NCI-H1092 treated with DMSO at 0.1 percent for 48 hours (cell line): ENCODE measurements around the gene SIK1.
"Not testable (repeated sequence)": the region's sequence is repeated elsewhere in the genome, so short reads cannot be mapped to it uniquely, and the experiment has no call there.

Source experiments
- DNase-seq: peaks from one replicate; lab custom pipeline; 2025; lab: John Stamatoyannopoulos, UW

Gene SIK1

DNA sequence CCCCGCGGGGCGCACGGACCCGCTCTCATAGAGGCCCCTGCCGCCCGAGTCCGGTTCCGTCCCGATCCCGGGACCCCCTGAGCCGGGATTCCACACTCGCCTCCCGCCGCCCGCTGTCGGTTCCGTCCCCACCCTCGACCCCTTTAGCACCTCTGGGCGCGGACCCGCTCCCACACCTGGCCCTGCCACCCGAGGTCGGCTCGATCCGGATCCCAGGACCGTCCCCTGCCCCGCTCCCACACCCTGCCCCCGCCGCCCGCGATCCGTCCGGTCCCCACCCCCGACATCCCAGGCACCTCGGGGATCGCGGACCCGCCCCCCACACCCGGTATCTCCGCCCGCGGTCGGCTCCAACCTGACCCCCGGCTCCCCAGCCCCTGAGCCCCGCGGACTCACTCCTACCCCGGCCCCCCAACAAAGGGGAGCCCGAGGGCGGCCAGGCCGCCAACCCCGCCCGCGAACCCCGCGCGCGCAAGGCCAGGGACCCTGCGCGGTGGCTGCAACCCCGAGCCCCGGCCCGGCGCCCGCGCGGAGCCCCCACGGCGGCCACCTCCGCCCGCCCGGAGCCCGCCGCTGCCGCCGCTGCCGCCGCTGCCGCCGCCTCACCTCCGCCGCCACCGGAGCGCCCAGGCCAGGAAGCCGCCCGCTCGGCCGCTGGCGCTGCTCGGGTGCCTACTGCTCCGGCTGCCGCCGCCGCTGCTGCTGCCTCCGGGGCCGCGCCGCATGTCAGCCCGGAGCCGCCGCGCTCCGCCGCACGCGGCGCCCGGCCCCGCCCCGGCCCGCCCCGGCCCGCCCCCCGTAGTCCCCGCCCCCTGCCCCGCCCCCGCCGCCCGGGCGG lies at the start of gene SIK1:
Gene SIK1 (minus strand): TSS at position 728 of the 838 bp plus-strand sequence. CDS start 953 bp downstream, outside the sequence.
- not testable (repeated sequence) for DNase-seq

DNA sequence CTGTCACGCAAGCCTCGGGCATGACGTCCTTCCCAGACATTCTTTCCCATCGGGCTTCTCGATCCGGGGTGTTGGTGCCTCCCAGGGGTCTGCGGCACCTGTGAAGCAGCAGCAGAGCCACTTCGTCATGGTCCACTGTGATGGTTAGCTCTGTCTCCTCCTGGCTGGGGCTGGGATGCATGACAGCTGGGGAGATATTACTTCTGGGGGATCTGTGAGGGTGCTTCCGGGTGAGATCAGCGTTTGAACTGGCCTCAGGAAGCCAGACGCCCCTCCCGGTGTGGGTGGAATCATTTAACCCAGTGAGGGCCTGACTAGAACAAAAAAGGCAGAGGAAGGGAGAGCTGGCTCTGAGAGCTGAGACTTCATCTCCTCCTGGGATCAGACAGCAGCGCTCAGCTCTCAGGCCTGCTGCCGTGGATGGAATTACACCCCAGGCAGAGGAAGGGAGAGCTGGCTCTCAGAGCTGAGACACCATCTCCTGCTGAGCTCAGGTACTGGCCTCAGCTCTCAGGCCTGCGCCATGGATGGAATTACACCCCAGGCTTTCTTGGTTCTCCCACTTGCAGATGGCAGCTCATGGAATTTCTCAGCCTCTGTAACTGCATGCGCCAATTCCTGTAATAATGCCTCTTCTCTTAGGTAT lies 44.8 kb upstream of the SIK1 start:
- DNase-seq: not testable (repeated sequence)

- not testable (repeated sequence) for DNase-seq
Measured at GRCh38 chr21:43469719-43470458, 43.0 kb upstream of the SIK1 start.

- no peak for DNase-seq
Measured at GRCh38 chr21:43467785-43468184, 40.9 kb upstream of the SIK1 start.

- not testable (repeated sequence) for DNase-seq
Measured at GRCh38 chr21:43465159-43465558, 38.2 kb upstream of the SIK1 start.

DNA sequence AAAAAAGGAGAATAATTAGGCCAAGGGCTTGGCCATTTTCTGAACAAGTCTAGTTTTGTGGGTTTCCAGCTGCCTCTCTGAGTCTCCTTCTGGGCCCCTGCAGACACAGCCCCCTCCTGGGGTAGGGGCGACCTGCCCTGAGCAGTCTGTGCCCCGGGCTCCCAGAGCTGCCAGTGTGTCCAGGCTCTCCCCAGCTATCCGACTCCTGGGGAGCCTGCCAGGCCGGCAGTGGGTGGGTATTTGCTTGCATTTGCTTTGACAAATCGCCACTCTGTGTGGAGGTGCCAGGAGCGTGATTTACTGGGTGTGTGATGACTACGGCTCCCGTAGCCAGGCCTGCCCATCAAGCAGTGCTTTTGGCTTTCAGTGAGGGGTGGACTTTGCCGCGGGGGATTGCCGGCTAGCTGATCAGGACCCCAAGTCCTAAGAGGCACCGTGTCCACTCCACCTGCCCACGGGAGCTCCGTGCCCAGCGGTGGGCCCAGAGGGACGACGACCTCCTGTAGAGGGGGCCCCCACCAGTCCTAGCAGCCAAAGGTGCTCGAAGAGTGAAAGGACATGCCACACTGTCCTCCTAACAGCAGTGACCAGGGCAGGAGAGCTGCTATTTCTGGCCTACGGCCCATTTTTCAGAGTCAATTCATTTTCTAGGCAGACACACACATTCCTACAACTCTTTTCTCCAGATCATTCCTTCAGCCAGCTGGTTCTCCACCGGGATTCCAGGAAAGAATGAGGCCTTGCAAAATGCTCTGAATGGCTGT lies 36.7 kb upstream of the SIK1 start:
- not testable (repeated sequence) for DNase-seq

DNA sequence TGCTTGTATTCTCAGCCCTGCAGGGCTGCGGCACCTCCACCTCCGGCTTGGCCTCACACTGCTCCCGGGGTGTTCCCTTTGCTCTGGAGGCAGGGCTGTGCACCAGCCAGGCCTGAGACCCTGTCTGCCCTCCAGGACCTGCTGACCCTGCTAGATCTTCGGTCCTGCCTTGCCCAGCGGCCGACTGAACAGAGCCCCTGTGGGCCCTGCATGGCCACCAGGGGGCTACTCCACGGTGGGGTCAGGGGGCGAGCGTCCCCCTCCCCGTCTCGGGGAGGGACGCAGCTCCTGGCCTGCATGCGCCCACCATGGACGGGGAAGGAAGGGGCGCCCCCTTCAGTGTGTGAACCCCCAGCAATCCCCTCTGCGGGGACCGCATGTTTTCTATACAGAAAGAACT lies 36.0 kb upstream of the SIK1 start:
- not testable (repeated sequence) for DNase-seq

DNA sequence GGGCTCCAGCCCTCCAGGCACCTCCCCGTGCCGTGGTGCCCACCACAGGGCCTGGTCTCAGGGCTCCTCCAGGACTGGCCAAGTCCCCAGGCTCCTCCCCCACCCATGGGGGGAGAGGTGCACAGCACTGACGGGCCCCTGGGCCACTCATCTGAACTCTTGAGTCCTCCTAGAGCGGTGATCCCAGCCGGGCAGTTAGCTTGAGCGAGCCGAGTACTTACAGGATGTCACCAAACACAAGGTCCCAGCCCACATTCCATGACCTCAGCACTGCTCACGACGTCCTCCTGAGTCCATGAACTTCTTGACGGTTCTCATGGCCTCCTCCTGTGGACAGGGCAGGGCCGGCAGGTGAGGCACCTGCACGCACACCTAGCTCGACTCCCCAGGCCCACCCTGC lies 33.5 kb upstream of the SIK1 start:
- DNase-seq: not testable (repeated sequence)

- not testable (repeated sequence) for DNase-seq
Measured at GRCh38 chr21:43458995-43459394, 32.1 kb upstream of the SIK1 start.

GRCh38 chr21:43456616-43457314 lies 29.8 kb upstream of the SIK1 start:
- not testable (repeated sequence) for DNase-seq

DNA sequence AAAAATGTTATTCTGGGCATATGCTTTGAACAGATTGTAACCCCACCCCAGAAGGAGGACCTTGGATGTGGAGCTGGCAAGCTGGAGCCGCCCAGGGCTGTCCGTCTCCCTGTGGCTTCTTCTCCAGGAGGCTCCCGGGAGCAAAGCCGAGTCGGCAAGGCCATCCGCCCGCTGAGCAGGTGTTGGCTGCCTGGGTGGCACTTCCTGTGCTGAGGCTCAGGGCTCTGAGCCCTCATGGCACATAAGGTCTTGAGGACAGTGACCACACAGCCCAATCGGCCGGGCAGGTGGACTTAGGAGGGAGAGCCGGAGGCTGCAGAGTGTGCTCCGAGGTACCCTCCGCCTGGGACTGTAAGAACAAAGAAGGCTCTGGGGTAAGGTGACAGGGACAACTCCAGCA lies 28.8 kb upstream of the SIK1 start:
- DNase-seq: not testable (repeated sequence)

- DNase-seq: not testable (repeated sequence)
Measured at GRCh38 chr21:43454176-43454575, 27.2 kb upstream of the SIK1 start.

DNA sequence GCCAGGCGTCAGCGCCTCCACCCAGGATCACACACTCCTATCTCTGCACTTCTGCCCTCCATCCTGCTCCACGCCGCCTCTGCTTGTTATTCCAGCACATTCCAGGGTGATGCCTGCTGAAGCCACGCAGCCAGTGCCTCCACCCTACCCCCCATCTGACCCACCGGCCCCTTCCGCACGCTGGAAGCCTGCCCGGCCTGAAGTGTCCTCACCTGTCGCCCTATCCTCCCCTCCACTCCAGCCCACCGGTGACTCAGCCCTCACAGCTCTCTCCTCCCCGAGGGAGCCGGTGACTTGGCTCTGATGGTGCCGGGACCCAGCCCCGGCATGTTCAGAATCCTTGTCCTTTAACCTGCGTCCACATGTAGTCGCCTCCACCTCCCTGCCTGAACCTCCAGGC lies 24.9 kb upstream of the SIK1 start:
- not testable (repeated sequence) for DNase-seq

- not testable (repeated sequence) for DNase-seq
Measured at GRCh38 chr21:43450287-43450686, 23.4 kb upstream of the SIK1 start.

GRCh38 chr21:43447353-43447977 lies 20.5 kb upstream of the SIK1 start:
- DNase-seq: not testable (repeated sequence)

GRCh38 chr21:43446277-43446932 lies 19.5 kb upstream of the SIK1 start:
- not testable (repeated sequence) for DNase-seq

DNA sequence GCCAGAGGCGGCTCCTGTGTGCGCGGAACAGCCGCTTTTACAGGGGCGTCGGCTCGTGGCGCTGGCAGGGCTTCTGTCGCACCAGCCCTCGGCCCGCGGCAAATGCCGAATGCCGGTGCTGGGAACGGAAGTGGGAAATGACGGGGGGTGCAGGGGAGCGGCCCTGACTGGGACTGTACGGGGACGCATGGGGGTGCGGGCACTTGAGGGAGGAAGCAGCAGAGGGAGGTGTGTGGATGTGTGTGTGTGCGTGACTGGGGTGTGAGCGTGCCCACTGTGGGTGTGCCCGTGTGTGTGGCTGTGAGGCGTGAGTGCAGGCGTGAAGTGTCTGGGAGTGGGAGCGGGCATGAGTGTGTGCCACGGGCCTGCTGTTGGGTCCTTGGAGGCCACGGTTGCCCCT lies 17.6 kb upstream of the SIK1 start:
- not testable (repeated sequence) for DNase-seq

GRCh38 chr21:43442571-43442970 lies 15.6 kb upstream of the SIK1 start:
- DNase-seq: not testable (repeated sequence)

DNA sequence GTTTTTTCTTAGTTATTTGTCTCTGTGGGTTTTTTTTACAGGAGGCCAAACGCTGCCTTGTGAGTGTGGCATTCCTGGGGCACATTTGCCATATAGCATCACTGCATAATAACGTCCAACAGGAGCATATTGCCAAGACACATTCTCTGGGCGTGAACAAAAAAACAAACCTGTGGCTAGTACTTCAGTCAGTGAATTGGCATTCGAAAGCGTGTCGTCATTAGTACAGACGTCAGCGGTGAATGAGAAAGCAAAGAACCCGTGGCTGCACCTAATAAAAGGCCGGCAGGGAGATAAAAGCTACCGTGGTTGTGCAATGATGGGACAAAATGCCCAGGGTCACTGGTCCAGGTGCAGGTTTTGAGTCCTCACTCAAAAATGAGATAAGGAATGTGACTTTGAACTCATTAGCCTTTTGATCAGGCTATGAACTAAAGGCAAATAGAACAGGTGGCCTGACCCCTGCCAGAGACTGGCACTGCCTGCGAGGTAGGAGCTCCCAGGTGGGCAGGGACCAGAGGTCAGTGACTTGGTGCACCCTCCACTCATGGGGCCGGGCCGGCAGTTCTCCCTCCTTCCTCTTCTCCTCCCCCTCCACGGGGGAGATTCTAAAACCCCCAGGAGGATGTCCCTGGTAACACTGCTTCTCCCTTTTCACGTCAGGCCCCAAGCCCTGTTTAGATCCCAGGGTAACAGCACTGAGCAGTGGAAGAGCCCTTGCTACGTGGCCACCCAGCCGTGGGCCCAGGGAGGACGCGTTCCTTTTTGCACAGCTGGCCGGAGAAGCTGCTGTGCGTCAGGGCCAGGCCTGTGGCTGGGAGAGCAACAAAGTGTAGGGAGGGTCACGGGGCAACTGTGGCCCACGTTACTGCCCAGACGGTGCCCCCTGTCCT lies 14.2 kb upstream of the SIK1 start:
- DNase-seq: not testable (repeated sequence)
